ENCODE results near the gene COG1.

The COG1 gene

GRCh38 chr17:73215447-73215846 lies 22.6 kb downstream of the COG1 start:
- in situ Hi-C loops (cut with MboI; ENCODE audit: low pct_unique_long_range_greater_than_20kb, low sequenced_read_pairs, unreplicated experiment): no loop called here
- peak; percentile 9 for TF ChIP-seq CTCF (IDR thresholded peaks at IDR 0.05; ENCODE audit: extremely low read depth, insufficient read depth, missing control alignments)
- no peak for DNase-seq (ENCODE audit: low spot score)

GRCh38 chr17:73223626-73224230 lies 30.9 kb downstream of the COG1 start:
- in situ Hi-C loops (cut with MboI; ENCODE audit: low pct_unique_long_range_greater_than_20kb, low sequenced_read_pairs, unreplicated experiment): no loop called here
- no peak for TF ChIP-seq CTCF (IDR thresholded peaks at IDR 0.05; ENCODE audit: extremely low read depth, insufficient read depth, missing control alignments)
- no peak for DNase-seq (ENCODE audit: low spot score)

- TF ChIP-seq CTCF (IDR thresholded peaks at IDR 0.05; ENCODE audit: extremely low read depth, insufficient read depth, missing control alignments): no peak
- in situ Hi-C loops (cut with MboI; ENCODE audit: low pct_unique_long_range_greater_than_20kb, low sequenced_read_pairs, unreplicated experiment): no loop called here
- DNase-seq (ENCODE audit: low spot score): no peak
Observed at GRCh38 chr17:73224237-73224636, 31.4 kb downstream of the COG1 start.

- in situ Hi-C loops (cut with MboI; ENCODE audit: low pct_unique_long_range_greater_than_20kb, low sequenced_read_pairs, unreplicated experiment): no loop called here
- no peak for DNase-seq (ENCODE audit: low spot score)
- TF ChIP-seq CTCF (IDR thresholded peaks at IDR 0.05; ENCODE audit: extremely low read depth, insufficient read depth, missing control alignments): no peak
Observed at GRCh38 chr17:73224663-73225305, 31.9 kb downstream of the COG1 start.

- no peak for DNase-seq (ENCODE audit: low spot score)
- in situ Hi-C loops (cut with MboI; ENCODE audit: low pct_unique_long_range_greater_than_20kb, low sequenced_read_pairs, unreplicated experiment): no loop called here
- no peak for TF ChIP-seq CTCF (IDR thresholded peaks at IDR 0.05; ENCODE audit: extremely low read depth, insufficient read depth, missing control alignments)
Observed at GRCh38 chr17:73226556-73227172, 33.8 kb downstream of the COG1 start.

- DNase-seq (ENCODE audit: low spot score): peak; percentile 39
- in situ Hi-C loops (cut with MboI; ENCODE audit: low pct_unique_long_range_greater_than_20kb, low sequenced_read_pairs, unreplicated experiment): no loop called here
- no peak for TF ChIP-seq CTCF (IDR thresholded peaks at IDR 0.05; ENCODE audit: extremely low read depth, insufficient read depth, missing control alignments)
Observed at GRCh38 chr17:73227379-73227778, 34.5 kb downstream of the COG1 start.
